Nephron progenitor cell (in vitro differentiated cells): Measurements from ENCODE around the gene CHST2.

Experiments used
- DNase-seq: peaks from one replicate; pipeline ENCODE4 v3.0.0; 2021
- H3K27ac Mint-ChIP-seq: 2 replicates; pipeline ENCODE4 v1.8.0; 2021; ENCODE audit warnings: mild to moderate bottlenecking, moderate library complexity, mixed read lengths
- H3K27me3 Mint-ChIP-seq: 2 replicates; pipeline ENCODE4 v1.8.0; 2021; ENCODE audit warnings: mild to moderate bottlenecking, low read depth, mixed read lengths; ENCODE audit not compliant: poor library complexity
- H3K36me3 Mint-ChIP-seq: 2 replicates; pipeline ENCODE4 v1.8.0; 2021; ENCODE audit warnings: low read depth, mixed read lengths
- H3K4me1 Mint-ChIP-seq: 2 replicates; pipeline ENCODE4 v1.8.0; 2021; ENCODE audit warnings: mixed read lengths
- H3K4me3 Mint-ChIP-seq: 2 replicates; pipeline ENCODE4 v1.8.0; 2021; ENCODE audit warnings: mild to moderate bottlenecking, moderate library complexity, mixed read lengths
- H3K9me3 Mint-ChIP-seq: 2 replicates; pipeline ENCODE4 v1.8.0; 2021; ENCODE audit warnings: mild to moderate bottlenecking, moderate library complexity, mixed read lengths
- CTCF ChIP-seq: fragments of 200-600 bp; sonication (generic); IDR thresholded peaks from 2 replicates; pipeline ENCODE4 v1.5.0; 2021; ENCODE audit warnings: antibody characterized with exemption

The CHST2 gene

GRCh38 chr3:143120716-143121240 lies 1.2 kb downstream of the CHST2 start:
- Mint-ChIP-seq H3K4me1 (peaks cover 65% of the 10 kb centered on the region), H3K4me3 (peak overlapping the region; percentile 73), H3K36me3 (peaks cover 21% of the 10 kb centered on the region), H3K27ac (no peak overlapping the region), H3K27me3 (peaks cover 19% of the 10 kb centered on the region), H3K9me3 (no peaks in the 10 kb centered on the region)
- TF ChIP-seq CTCF, result no peak
- peak; percentile 47 for DNase-seq

GRCh38 chr3:143121241-143122088 lies 1.9 kb downstream of the CHST2 start:
- Mint-ChIP-seq H3K27ac (no peak overlapping the region), H3K9me3 (no peaks in the 10 kb centered on the region), H3K4me3 (peak overlapping the region; percentile 73), H3K4me1 (peaks cover 70% of the 10 kb centered on the region), H3K27me3 (peaks cover 16% of the 10 kb centered on the region), H3K36me3 (peaks cover 24% of the 10 kb centered on the region)
- TF ChIP-seq CTCF, result peak; percentile 41
- peak; percentile 64 for DNase-seq

DNA sequence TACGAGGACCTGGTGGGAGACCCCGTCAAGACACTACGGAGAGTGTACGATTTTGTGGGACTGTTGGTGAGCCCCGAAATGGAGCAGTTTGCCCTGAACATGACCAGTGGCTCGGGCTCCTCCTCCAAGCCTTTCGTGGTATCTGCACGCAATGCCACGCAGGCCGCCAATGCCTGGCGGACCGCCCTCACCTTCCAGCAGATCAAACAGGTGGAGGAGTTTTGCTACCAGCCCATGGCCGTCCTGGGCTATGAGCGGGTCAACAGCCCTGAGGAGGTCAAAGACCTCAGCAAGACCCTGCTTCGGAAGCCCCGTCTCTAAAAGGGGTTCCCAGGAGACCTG lies 2.5 kb downstream of the CHST2 start:
- Mint-ChIP-seq H3K27ac (no peak overlapping the region), H3K4me3 (peak overlapping the region; percentile 60), H3K36me3 (peaks cover 27% of the 10 kb centered on the region), H3K4me1 (peaks cover 67% of the 10 kb centered on the region), H3K27me3 (peaks cover 16% of the 10 kb centered on the region), H3K9me3 (no peaks in the 10 kb centered on the region)
- no peak for DNase-seq
- no peak for TF ChIP-seq CTCF

DNA sequence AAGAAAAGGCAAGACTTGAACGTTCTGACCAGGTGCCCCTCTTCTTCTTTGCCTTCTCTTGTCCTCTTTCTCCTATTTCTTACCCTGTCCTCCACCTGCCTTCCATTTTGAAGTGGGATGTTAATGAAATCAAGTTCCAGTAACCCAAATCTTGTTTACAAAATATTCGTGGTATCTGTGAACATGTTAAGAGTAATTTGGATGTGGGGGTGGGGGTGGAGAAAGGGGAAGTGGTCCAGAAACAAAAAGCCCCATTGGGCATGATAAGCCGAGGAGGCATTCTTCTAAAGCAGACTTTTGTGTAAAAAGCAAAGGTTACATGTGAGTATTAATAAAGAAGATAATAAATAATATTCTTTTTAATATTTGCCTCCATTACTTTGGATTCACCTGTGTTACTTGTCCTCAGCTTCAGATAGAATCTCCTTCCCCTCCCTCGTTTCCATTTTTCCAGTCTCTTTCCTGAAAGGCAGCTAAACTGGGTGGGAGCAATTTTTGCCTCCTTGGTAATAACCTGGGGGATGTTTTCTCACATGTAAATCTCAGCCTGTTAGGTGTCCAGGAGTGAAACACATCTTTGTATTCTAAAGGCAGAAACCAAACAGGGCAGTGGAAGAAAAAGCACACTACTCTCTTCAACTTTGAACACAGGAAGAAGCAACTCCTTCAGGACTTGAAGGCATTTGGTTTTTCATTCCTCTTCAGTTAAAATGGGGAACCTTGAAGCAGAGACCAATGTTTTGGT lies 3.2 kb downstream of the CHST2 start:
- Mint-ChIP-seq H3K27me3 (peaks cover 16% of the 10 kb centered on the region), H3K9me3 (no peaks in the 10 kb centered on the region), H3K27ac (no peak overlapping the region), H3K4me3 (peak overlapping the region; percentile 60), H3K36me3 (peaks cover 31% of the 10 kb centered on the region), H3K4me1 (peaks cover 60% of the 10 kb centered on the region)
- no peak for DNase-seq
- no peak for TF ChIP-seq CTCF

DNA sequence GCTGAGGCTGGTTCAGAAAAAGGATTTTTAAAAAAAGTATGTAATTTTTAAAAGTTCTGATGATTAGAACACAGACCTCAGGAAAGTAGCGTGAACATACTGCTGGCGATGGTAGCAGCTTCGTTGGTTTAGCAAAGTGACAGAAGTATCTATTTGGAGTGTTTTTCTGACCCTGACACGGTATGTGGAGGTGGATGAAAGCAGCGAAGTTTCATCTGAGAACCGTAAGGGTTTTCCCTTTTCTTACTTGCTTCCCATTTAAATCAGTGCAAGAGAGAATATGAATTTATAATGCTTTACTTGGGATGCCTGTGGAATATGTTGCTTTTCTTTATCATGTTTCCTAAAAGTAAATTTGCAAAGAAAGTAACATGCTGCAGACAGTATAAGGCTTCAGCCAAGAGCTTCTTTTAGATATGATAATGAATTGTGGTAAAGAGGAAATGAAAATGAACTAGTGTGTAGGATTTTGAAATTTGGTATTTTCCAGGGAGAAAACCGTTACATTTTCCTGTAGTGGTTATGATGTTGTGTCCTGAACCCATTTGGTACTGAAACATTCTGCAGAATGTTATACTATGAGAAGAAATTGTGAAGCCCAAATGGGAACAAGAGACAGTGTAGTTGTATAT lies 3.9 kb downstream of the CHST2 start:
- Mint-ChIP-seq H3K4me3 (peak overlapping the region; percentile 58), H3K27me3 (peaks cover 12% of the 10 kb centered on the region), H3K36me3 (peaks cover 37% of the 10 kb centered on the region), H3K4me1 (peaks cover 53% of the 10 kb centered on the region), H3K27ac (no peak overlapping the region), H3K9me3 (no peaks in the 10 kb centered on the region)
- no peak for TF ChIP-seq CTCF
- DNase-seq, result no peak
